Activated CD4-positive, alpha-beta memory T cell treated with anti-CD3 and anti-CD28 coated beads for 36 hours (primary cell): ENCODE data around the gene CPEB3. TPM values are rescaled to one million over a fixed set of nuclear protein-coding genes. Genes with fewer than 3 reads are reported as not detected.

Experiments
- CTCF ChIA-PET: fragments of 350-600 bp; sonication (Branson Sonifier 250); formaldehyde crosslinking; loops from one replicate; lab custom pipeline; 2021; ENCODE audit warnings: antibody characterized with exemption, inconsistent platforms; lab: Charles Lee
- POLR2A ChIA-PET: fragments of 350-600 bp; sonication (Branson Sonifier 250); formaldehyde crosslinking; loops from one replicate; lab custom pipeline; 2021; ENCODE audit warnings: antibody characterized with exemption; lab: Charles Lee
- DNase-seq: peaks from one replicate; pipeline ENCODE4 v3.0.0-alpha.2; 2020
- H3K27ac Mint-ChIP-seq: one replicate; pipeline ENCODE4 v1.8.0; 2021; ENCODE audit warnings: mixed read lengths
- H3K27me3 Mint-ChIP-seq: one replicate; pipeline ENCODE4 v1.8.0; 2021; ENCODE audit warnings: mixed read lengths
- H3K36me3 Mint-ChIP-seq: one replicate; pipeline ENCODE4 v1.8.0; 2021; ENCODE audit warnings: mixed read lengths
- H3K4me1 Mint-ChIP-seq: one replicate; pipeline ENCODE4 v1.8.0; 2021; ENCODE audit warnings: low read depth, mixed read lengths
- H3K4me3 Mint-ChIP-seq: one replicate; pipeline ENCODE4 v1.8.0; 2021; ENCODE audit warnings: mild to moderate bottlenecking, mixed read lengths
- H3K9me3 Mint-ChIP-seq: one replicate; pipeline ENCODE4 v1.8.0; 2021; ENCODE audit warnings: mixed read lengths
- intact Hi-C: fragments of 100-400 bp; cut with micrococcal nuclease; formaldehyde crosslinking; loops from one replicate; pipeline ENCODE4 v1.15.1; 2023
- total RNA-seq, 2 experiments: library from RNA; stranded (reverse); gene quantifications; one replicate each; pipeline ENCODE4 v1.2.3, GENCODE V29; 2021

CPEB3 gene
- total RNA-seq, 2 experiments from 2014 or later: 1.4 to 1.6 TPM

- DNase-seq: no peak
- no peak overlapping the region for H3K27ac Mint-ChIP-seq
- ChIA-PET CTCF (no interaction called here), POLR2A (interaction anchor here (1.1 kb wide), 1 partner anchor 101 kb away, joined by 3 read pairs; no protein-coding TSS in a partner anchor)
- no peaks in the 10 kb centered on the region for H3K9me3 Mint-ChIP-seq
- no peaks in the 10 kb centered on the region for H3K36me3 Mint-ChIP-seq
- H3K27me3 Mint-ChIP-seq: no peaks in the 10 kb centered on the region
- no peaks in the 10 kb centered on the region for H3K4me1 Mint-ChIP-seq
- no peak overlapping the region for H3K4me3 Mint-ChIP-seq
- intact Hi-C loops: no loop called here
These were observed 180.7 kb downstream of the CPEB3 start for GRCh38 chr10:92110039-92110794.

- Mint-ChIP-seq H3K9me3 (no peaks in the 10 kb centered on the region), H3K27ac (no peak overlapping the region), H3K27me3 (no peaks in the 10 kb centered on the region), H3K36me3 (no peaks in the 10 kb centered on the region), H3K4me1 (no peaks in the 10 kb centered on the region), H3K4me3 (no peak overlapping the region)
- intact Hi-C loops: no loop called here
- no peak for DNase-seq
- CTCF ChIA-PET: interaction anchor here (0.6 kb wide), 1 partner anchor 59 kb away, joined by 3 read pairs; no protein-coding TSS in a partner anchor
- POLR2A ChIA-PET: interaction anchor here (0.6 kb wide), 1 partner anchor 99 kb away, joined by 4 read pairs; no protein-coding TSS in a partner anchor
These were observed 182.1 kb downstream of the CPEB3 start for GRCh38 chr10:92108747-92109146.

DNA sequence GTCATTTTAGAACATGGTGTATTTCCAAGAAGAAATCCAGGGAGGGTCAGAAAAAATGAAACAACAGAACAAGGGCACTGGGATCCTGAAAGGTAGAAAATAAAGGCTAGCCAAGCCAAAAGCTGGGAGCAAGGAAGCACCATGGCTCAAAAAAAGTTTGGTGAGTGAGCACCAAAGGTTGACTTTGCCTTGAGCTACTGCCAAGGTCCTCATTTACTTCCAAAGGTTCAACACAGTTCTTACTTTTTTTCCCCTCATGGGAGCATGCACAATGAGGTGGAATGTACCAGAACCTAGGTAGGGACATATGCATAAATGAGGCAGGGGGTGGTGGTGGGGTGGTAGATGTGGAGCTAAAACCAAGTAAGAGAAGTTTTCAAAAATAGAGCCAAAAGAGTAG is 182.8 kb downstream of the CPEB3 start:
- Mint-ChIP-seq H3K4me1 (no peaks in the 10 kb centered on the region), H3K27ac (no peak overlapping the region), H3K27me3 (no peaks in the 10 kb centered on the region), H3K36me3 (no peaks in the 10 kb centered on the region), H3K9me3 (no peaks in the 10 kb centered on the region), H3K4me3 (no peak overlapping the region)
- CTCF ChIA-PET: interaction anchor here (0.5 to 0.6 kb wide), 2 partner anchors 92 to 178 kb away, joined by 3 read pairs; no protein-coding TSS in a partner anchor
- no peak for DNase-seq
- POLR2A ChIA-PET: no interaction called here
- intact Hi-C loops: no loop called here

DNA sequence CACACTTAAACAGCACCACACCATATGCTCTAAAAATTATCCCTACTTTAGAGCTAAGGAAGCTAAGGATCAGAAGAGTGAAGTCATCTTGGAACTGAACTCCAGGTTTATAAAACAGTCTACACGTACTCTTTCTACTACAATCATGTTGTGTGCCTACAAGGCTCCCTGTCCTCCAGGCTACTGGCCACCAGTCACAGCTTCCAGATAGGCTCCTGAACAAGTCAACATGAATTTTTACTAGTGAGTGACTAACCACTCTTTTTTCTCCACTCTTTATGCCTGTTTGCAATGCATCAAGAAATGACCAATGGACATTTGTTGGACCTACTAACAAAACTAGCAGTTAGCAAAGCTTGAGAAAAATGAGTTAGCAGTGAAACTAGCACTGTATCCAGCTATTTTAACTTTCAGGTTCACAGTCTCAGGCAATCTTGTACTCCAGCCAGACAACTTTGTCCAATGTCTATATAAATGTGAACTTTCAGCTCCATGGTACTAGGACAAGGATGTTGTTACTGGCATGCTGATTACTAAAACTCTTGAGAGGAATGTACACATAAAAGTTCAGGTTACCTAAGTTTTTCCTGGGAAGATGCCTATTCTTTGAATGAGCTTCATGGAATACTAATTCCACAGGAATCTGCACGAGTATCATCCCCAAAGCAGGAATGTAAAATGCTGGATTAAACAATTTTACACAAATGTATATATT is 187.3 kb downstream of the CPEB3 start:
- no peaks in the 10 kb centered on the region for H3K36me3 Mint-ChIP-seq
- DNase-seq: no peak
- ChIA-PET POLR2A (no interaction called here), CTCF (interaction anchor here (1.4 to 1.5 kb wide), 2 partner anchors 11 to 16 kb away, joined by 4 read pairs; no protein-coding TSS in a partner anchor)
- no peaks in the 10 kb centered on the region for H3K27me3 Mint-ChIP-seq
- no peaks in the 10 kb centered on the region for H3K9me3 Mint-ChIP-seq
- no peak overlapping the region for H3K27ac Mint-ChIP-seq
- no peak overlapping the region for H3K4me3 Mint-ChIP-seq
- peaks cover 17% of the 10 kb centered on the region for H3K4me1 Mint-ChIP-seq
- intact Hi-C loops: loop anchor here (5.0 kb wide), 2 partner anchors 109 to 139 kb away; no protein-coding TSS in a partner anchor

- Mint-ChIP-seq H3K4me3 (no peak overlapping the region), H3K9me3 (no peaks in the 10 kb centered on the region), H3K27me3 (no peaks in the 10 kb centered on the region), H3K4me1 (peaks cover 17% of the 10 kb centered on the region), H3K27ac (no peak overlapping the region), H3K36me3 (no peaks in the 10 kb centered on the region)
- intact Hi-C loops: loop anchor here (5.0 kb wide), 2 partner anchors 110 to 140 kb away; no protein-coding TSS in a partner anchor
- ChIA-PET CTCF (interaction anchor here (0.9 to 2.7 kb wide), 3 partner anchors 15 to 201 kb away, joined by 3 to 22 read pairs (median 4); partner anchors contain the start of genes CPEB3 and MARCHF5), POLR2A (no interaction called here)
- no peak for DNase-seq
These were observed 188.2 kb downstream of the CPEB3 start for GRCh38 chr10:92102601-92103213.

GRCh38 chr10:92094960-92095359 is 195.9 kb downstream of the CPEB3 start:
- no peaks in the 10 kb centered on the region for H3K9me3 Mint-ChIP-seq
- H3K4me1 Mint-ChIP-seq: peaks cover 4% of the 10 kb centered on the region
- POLR2A ChIA-PET: no interaction called here
- CTCF ChIA-PET: no interaction called here
- H3K4me3 Mint-ChIP-seq: no peak overlapping the region
- intact Hi-C loops: no loop called here
- H3K27ac Mint-ChIP-seq: no peak overlapping the region
- DNase-seq: no peak
- H3K36me3 Mint-ChIP-seq: no peaks in the 10 kb centered on the region
- no peaks in the 10 kb centered on the region for H3K27me3 Mint-ChIP-seq

DNA sequence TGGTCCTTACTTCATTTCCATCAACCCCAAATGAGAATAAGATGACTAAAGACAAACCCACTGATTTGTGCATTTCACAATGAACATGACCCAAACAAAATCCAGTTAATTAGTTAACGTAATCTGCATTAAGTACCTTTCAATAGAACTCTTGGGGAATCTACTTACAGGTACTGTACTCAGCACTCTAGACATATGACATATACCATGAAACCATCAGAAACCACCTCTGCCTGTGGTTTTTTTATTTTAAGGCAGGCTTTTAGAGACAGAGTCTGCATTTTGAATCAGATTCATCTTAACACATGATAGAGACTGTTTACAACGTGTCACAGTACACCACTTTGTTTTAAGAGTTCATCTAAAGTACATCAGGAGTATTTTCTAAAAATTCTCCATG is 198.9 kb downstream of the CPEB3 start:
- DNase-seq: no peak
- intact Hi-C loops: no loop called here
- Mint-ChIP-seq H3K27me3 (no peaks in the 10 kb centered on the region), H3K27ac (no peak overlapping the region), H3K4me1 (peaks cover 10% of the 10 kb centered on the region), H3K9me3 (no peaks in the 10 kb centered on the region), H3K36me3 (no peaks in the 10 kb centered on the region), H3K4me3 (no peak overlapping the region)
- ChIA-PET CTCF (interaction anchor here (1.5 kb wide), 1 partner anchor 199 kb away, joined by 5 read pairs; the partner anchor contains the start of genes CPEB3 and MARCHF5), POLR2A (no interaction called here)

GRCh38 chr10:92087750-92088395 is 203.0 kb downstream of the CPEB3 start:
- H3K9me3 Mint-ChIP-seq: no peaks in the 10 kb centered on the region
- no peaks in the 10 kb centered on the region for H3K27me3 Mint-ChIP-seq
- H3K4me1 Mint-ChIP-seq: peaks cover 10% of the 10 kb centered on the region
- H3K36me3 Mint-ChIP-seq: no peaks in the 10 kb centered on the region
- DNase-seq: peak; percentile 72
- H3K4me3 Mint-ChIP-seq: no peak overlapping the region
- ChIA-PET POLR2A (interaction anchor here (0.7 to 1.0 kb wide), 2 partner anchors 14 to 484 kb away, joined by 3 read pairs; no protein-coding TSS in a partner anchor), CTCF (interaction anchor here (0.6 to 2.7 kb wide), 13 partner anchors 11 to 388 kb away, joined by 3 to 30 read pairs (median 5); partner anchors contain the start of genes CPEB3 and MARCHF5)
- no peak overlapping the region for H3K27ac Mint-ChIP-seq
- intact Hi-C loops: loop anchor here (1.0 to 5.0 kb wide), 4 partner anchors 204 to 504 kb away; partner anchors contain the start of genes IDE and KIF11

DNA sequence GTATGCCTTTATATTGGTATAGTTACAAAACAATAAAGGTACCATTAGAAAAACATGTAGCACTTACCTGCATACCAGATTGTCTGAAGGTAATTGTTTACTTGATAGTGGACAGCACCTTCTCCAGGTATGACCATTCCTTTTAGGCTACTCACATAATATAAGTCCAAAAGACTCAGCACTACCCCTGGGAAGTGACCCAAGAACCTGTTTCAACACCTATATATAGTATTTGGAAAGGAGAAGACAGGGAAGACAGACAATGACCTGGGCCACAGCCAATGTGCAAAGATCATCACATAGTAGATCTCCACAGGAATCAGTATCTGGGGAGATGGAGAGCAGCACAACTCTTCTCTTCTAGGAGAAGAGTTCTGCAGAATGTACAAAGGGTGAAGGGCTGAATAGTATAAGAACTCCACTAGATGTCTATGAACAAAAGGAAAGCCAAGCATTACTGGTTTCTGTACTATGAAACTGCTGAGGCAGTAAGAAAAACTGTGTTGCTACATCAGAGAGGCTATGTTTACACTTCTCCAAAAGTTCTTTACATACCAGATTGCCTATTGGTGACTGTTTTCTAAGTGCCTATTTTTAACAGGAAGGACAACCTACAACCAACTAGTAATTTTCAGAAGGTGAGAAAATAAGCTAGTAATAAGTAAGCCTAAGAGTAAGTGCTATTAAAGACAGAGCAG is 208.1 kb downstream of the CPEB3 start:
- Mint-ChIP-seq H3K4me3 (no peak overlapping the region), H3K9me3 (no peaks in the 10 kb centered on the region), H3K36me3 (peaks cover 5% of the 10 kb centered on the region), H3K27ac (no peak overlapping the region), H3K4me1 (peaks cover 4% of the 10 kb centered on the region), H3K27me3 (no peaks in the 10 kb centered on the region)
- ChIA-PET CTCF (interaction anchor here (0.7 kb wide), 1 partner anchor 73 kb away, joined by 4 read pairs; no protein-coding TSS in a partner anchor), POLR2A (no interaction called here)
- intact Hi-C loops: no loop called here
- DNase-seq: no peak

DNA sequence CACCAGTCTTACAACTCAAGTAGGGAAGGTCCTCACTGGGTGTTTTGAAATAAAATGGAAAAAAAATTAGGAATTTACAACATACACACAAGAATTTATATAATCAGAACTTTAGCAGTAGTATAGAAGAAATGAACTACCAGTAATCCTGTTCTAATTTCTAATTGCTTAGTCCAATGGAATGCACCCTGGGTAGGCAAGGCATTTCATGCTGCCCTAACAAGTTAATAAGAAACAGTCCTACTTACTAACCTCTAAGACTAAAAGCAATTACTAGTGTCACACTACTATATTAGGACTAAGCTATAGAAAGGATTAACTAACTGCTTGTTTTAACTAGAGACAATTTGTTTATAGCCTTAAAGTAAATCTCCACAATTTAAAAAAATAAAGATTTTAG is 209.2 kb downstream of the CPEB3 start:
- no peak overlapping the region for H3K27ac Mint-ChIP-seq

DNA sequence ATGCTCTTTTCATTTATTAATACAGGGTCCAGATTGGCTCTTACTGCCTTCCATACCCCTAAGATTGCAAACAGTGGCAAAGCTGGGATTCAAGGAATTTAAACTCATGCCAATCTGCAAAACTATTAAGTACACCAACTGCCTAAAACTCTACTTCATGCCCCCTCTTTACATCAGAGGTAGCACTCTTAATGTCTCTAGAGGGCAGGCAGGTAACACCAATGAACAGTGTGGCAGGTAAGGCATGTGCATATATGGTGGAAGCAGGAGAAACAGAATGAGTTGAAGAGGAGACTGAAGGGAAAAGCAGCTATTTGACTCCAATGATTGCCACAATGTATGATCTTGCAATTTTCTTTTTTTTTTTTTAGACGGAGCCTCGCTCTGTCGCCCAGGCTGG is 210.6 kb downstream of the CPEB3 start:
- DNase-seq: no peak
- peaks cover 7% of the 10 kb centered on the region for H3K36me3 Mint-ChIP-seq
- ChIA-PET POLR2A (no interaction called here), CTCF (no interaction called here)
- no peaks in the 10 kb centered on the region for H3K4me1 Mint-ChIP-seq
- no peaks in the 10 kb centered on the region for H3K27me3 Mint-ChIP-seq
- H3K27ac Mint-ChIP-seq: no peak overlapping the region
- H3K4me3 Mint-ChIP-seq: no peak overlapping the region
- intact Hi-C loops: no loop called here
- H3K9me3 Mint-ChIP-seq: no peaks in the 10 kb centered on the region

More for the DNA sequence above, 209.2 kb downstream of the CPEB3 start:
- Mint-ChIP-seq H3K36me3 (peaks cover 7% of the 10 kb centered on the region), H3K4me3 (no peak overlapping the region), H3K27me3 (no peaks in the 10 kb centered on the region), H3K4me1 (no peaks in the 10 kb centered on the region), H3K9me3 (no peaks in the 10 kb centered on the region)
- intact Hi-C loops: no loop called here
- ChIA-PET POLR2A (no interaction called here), CTCF (no interaction called here)
- DNase-seq: no peak
